ENCODE results near the gene COA7. TPM values are rescaled to one million over a fixed set of nuclear protein-coding genes. Genes with fewer than 3 reads are reported as not detected.

Gene COA7
- total RNA-seq, 1 experiment from 2014 or later, result 43.7 TPM

GRCh38 chr1:52658795-52659194 lies 39.4 kb downstream of the COA7 start:
- POLR2A ChIA-PET, result no interaction called here
- H3K4me1 Mint-ChIP-seq, result peaks cover 40% of the 10 kb centered on the region
- no peaks in the 10 kb centered on the region for H3K9me3 Mint-ChIP-seq
- no peaks in the 10 kb centered on the region for H3K27me3 Mint-ChIP-seq (ENCODE audit: low read depth)
- CTCF ChIA-PET, result interaction anchor here (1.3 kb wide), 1 partner anchor 27 kb away, joined by 4 read pairs; no protein-coding TSS in a partner anchor
- no peak for ATAC-seq
- TF ChIP-seq GRHL2 (CRISPR knock-in tag; IDR thresholded peaks at IDR 0.05; ENCODE audit: insufficient replicate concordance, severe bottlenecking) (no peak), NR2C2 (CRISPR knock-in tag; IDR thresholded peaks at IDR 0.05) (no peak)
- no peaks in the 10 kb centered on the region for H3K36me3 Mint-ChIP-seq
- H3K4me3 Mint-ChIP-seq, result no peak overlapping the region
- no peak overlapping the region for H3K27ac Mint-ChIP-seq
- no peak for DNase-seq (ENCODE audit: low spot score)

DNA sequence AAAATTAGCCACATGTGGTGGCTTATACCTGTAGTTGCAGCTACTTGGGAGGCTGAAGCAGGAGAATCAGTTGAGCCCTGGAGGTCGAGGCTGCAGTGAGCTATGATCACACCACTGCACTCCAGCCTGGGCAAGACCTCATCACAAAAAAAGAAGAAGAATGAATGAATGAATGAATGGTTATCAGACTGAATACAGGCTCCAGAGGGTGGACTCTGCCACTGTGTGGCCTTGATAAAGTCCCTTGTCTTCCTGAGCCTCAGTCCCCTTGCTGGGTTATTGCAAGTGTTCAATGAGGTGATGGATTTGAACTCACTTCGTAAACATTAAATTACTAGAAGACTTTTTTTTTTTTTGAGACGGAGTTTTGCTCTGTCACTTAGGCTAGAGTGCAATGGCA lies 40.4 kb downstream of the COA7 start:
- no peak overlapping the region for H3K4me3 Mint-ChIP-seq
- POLR2A ChIA-PET, result no interaction called here
- DNase-seq (ENCODE audit: low spot score) (no peak), ATAC-seq (no peak)
- CTCF ChIA-PET, result no interaction called here
- no peaks in the 10 kb centered on the region for H3K27me3 Mint-ChIP-seq (ENCODE audit: low read depth)
- H3K36me3 Mint-ChIP-seq, result no peaks in the 10 kb centered on the region
- no peak overlapping the region for H3K27ac Mint-ChIP-seq
- peaks cover 29% of the 10 kb centered on the region for H3K4me1 Mint-ChIP-seq
- no peaks in the 10 kb centered on the region for H3K9me3 Mint-ChIP-seq
- TF ChIP-seq OVOL2 (CRISPR knock-in tag; IDR thresholded peaks at IDR 0.05; ENCODE audit: borderline replicate concordance) (no peak), GABPB1 (CRISPR knock-in tag; IDR thresholded peaks at IDR 0.05) (no peak), ZNF317 (CRISPR knock-in tag; IDR thresholded peaks at IDR 0.05; ENCODE audit: borderline replicate concordance, low read depth) (no peak)
- TF ChIP-seq, protein P1, sequence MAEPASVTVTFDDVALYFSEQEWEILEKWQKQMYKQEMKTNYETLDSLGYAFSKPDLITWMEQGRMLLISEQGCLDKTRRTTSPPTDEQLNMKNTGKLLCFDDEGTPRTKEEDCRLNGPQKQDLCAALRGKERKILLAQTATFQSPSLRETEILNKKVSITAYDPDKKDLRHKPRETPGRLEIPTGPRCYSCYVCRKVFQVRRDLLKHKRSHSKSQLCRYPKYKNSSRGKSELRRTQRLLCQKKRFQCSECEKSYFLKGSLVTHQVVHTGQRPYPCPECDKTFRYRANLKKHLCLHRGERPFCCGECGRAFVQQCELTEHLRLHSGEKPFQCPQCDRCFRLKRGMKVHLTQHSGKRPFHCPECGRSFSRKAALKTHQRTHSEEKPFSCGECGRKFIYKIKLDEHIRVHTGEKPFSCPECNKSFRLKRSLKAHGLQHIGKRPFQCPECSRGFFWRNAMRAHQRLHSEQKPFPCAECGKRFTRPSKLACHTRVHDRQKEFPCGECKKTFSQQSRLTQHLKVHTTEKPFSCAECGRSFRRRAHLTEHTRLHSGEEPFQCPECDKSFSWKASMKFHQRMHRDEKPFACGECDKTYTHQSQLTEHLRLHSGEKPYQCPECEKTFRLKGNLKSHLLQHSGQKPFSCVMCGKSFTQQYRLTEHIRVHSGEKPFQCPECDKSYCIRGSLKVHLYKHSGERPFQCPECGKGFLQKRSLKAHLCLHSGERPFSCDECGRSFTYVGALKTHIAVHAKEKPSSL (CRISPR knock-in tag; conservative IDR thresholded peaks at IDR 0.05), result no peak

GRCh38 chr1:52654063-52654462 lies 44.1 kb downstream of the COA7 start:
- no peak for TF ChIP-seq SMAD4 (CRISPR knock-in tag; IDR thresholded peaks at IDR 0.05)
- TF ChIP-seq, protein P2, sequence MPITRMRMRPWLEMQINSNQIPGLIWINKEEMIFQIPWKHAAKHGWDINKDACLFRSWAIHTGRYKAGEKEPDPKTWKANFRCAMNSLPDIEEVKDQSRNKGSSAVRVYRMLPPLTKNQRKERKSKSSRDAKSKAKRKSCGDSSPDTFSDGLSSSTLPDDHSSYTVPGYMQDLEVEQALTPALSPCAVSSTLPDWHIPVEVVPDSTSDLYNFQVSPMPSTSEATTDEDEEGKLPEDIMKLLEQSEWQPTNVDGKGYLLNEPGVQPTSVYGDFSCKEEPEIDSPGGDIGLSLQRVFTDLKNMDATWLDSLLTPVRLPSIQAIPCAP (CRISPR knock-in tag; IDR thresholded peaks at IDR 0.05), result no peak
- no peak for TF ChIP-seq NR3C1 (CRISPR knock-in tag; conservative IDR thresholded peaks at IDR 0.05; ENCODE audit: low read depth)
- TF ChIP-seq, protein P3, sequence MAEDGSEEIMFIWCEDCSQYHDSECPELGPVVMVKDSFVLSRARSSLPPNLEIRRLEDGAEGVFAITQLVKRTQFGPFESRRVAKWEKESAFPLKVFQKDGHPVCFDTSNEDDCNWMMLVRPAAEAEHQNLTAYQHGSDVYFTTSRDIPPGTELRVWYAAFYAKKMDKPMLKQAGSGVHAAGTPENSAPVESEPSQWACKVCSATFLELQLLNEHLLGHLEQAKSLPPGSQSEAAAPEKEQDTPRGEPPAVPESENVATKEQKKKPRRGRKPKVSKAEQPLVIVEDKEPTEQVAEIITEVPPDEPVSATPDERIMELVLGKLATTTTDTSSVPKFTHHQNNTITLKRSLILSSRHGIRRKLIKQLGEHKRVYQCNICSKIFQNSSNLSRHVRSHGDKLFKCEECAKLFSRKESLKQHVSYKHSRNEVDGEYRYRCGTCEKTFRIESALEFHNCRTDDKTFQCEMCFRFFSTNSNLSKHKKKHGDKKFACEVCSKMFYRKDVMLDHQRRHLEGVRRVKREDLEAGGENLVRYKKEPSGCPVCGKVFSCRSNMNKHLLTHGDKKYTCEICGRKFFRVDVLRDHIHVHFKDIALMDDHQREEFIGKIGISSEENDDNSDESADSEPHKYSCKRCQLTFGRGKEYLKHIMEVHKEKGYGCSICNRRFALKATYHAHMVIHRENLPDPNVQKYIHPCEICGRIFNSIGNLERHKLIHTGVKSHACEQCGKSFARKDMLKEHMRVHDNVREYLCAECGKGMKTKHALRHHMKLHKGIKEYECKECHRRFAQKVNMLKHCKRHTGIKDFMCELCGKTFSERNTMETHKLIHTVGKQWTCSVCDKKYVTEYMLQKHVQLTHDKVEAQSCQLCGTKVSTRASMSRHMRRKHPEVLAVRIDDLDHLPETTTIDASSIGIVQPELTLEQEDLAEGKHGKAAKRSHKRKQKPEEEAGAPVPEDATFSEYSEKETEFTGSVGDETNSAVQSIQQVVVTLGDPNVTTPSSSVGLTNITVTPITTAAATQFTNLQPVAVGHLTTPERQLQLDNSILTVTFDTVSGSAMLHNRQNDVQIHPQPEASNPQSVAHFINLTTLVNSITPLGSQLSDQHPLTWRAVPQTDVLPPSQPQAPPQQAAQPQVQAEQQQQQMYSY (CRISPR knock-in tag; IDR thresholded peaks at IDR 0.05), result no peak
- no peak for TF ChIP-seq ZNF263 (CRISPR knock-in tag; IDR thresholded peaks at IDR 0.05; ENCODE audit: low read depth)
- no peak for TF ChIP-seq GTF2I (CRISPR knock-in tag; conservative IDR thresholded peaks at IDR 0.05)
- no peak for TF ChIP-seq E2F4 (CRISPR knock-in tag; IDR thresholded peaks at IDR 0.05; ENCODE audit: borderline replicate concordance, low read depth)
- TF ChIP-seq ELF4 (CRISPR knock-in tag; IDR thresholded peaks at IDR 0.05; ENCODE audit: low read depth), result no peak
- TF ChIP-seq USF1 (CRISPR knock-in tag; IDR thresholded peaks at IDR 0.05), result no peak
- no peak for TF ChIP-seq ZNF232 (CRISPR knock-in tag; IDR thresholded peaks at IDR 0.05)
- Mint-ChIP-seq H3K27ac (no peak overlapping the region), H3K9me3 (no peaks in the 10 kb centered on the region), H3K4me3 (no peak overlapping the region), H3K27me3 (ENCODE audit: low read depth) (no peaks in the 10 kb centered on the region), H3K4me1 (no peaks in the 10 kb centered on the region), H3K36me3 (no peaks in the 10 kb centered on the region)
- ChIA-PET CTCF (no interaction called here), POLR2A (no interaction called here)
- DNase-seq (ENCODE audit: low spot score) (no peak), ATAC-seq (no peak)
